ENCODE data around the gene CLGN. TPM values are rescaled to one million over a fixed set of nuclear protein-coding genes. Genes with fewer than 3 reads are reported as not detected.
"Not testable (repeated sequence)": the region's sequence is repeated elsewhere in the genome, so short reads cannot be mapped to it uniquely, and the experiment has no call there.

CLGN gene
- total and polyA plus RNA-seq, 10 of the 15 experiments (the other 5 are each of a cell fraction or from before 2014, with no cell fraction given): 0.11 to 1.0 (median 0.62) TPM

DNA sequence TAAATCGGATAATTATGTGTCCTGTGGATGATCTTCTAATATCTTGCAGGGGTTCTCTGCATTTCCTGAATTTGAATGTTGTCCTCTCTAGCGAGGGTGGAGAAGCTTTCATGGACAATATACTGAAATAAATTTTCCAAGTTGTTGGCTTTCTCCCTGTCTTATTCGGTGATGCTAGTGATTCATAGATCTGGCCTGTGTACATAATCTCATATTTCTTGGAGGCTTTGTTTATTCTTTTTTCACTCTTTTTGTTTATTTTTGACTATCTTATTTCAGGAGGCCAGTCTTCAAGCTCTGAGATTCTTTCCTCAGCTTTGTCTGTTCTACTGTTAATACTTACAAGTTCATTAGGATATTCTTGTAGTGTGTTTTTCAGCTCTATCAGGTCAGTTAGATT lies 20.7 kb upstream of the CLGN start:
- no peak overlapping the region for H3K27ac ChIP-seq (ENCODE audit: control insufficient read depth, insufficient read depth)
- no peak overlapping the region for H3K4me3 ChIP-seq
- no peaks in the 10 kb centered on the region for H3K79me2 ChIP-seq (ENCODE audit: control insufficient read depth, insufficient read depth, low read length)
- H3K36me3 ChIP-seq (ENCODE audit: control insufficient read depth in 2 of 2, insufficient read depth in 2 of 2, low read length in 1 of 2): no peaks in the 10 kb centered on the region
- no peaks in the 10 kb centered on the region for H4K20me1 ChIP-seq (ENCODE audit: control insufficient read depth, insufficient read depth)
- FAIRE-seq: no peak
- H2AFZ ChIP-seq (ENCODE audit: control insufficient read depth, low read depth, low read length): no peak overlapping the region
- ATAC-seq: no peak
- no peaks in the 10 kb centered on the region for H3K9me3 ChIP-seq (replicated peaks; ENCODE audit: control insufficient read depth, insufficient read depth, low read length)
- no TSS peak for BruUV-seq (replicated peaks)
- ChIA-PET POLR2A (no interaction called here), RAD21 (ENCODE audit: unreplicated experiment) (no interaction called here), CTCF (interaction anchor here (1.3 kb wide), 1 partner anchor 10 kb away, joined by 4 read pairs; no protein-coding TSS in a partner anchor), SMC1A (ENCODE audit: uncharacterized antibody, unreplicated experiment) (no interaction called here)
- H3K27me3 ChIP-seq (replicated peaks in 1 of 2; ENCODE audit: control insufficient read depth in 2 of 2, insufficient read depth in 2 of 2, low read length in 1 of 2): no peaks in the 10 kb centered on the region; a peak in 2 of 4 replicates
- H3K4me2 ChIP-seq (ENCODE audit: control insufficient read depth, insufficient read depth): no peak overlapping the region
- intact Hi-C loops (cut with micrococcal nuclease; ENCODE audit: unreplicated experiment) (no loop called here), in situ Hi-C loops (cut with MboI) (no loop called here)
- 33% methylated on average over 3 of the region's 3 CpGs for WGBS (ENCODE audit: insufficient coverage, insufficient replicate concordance, low lambda C conversion rate, missing lambda C conversion rate)
- no peak for DNase-seq (ENCODE audit: low read depth, low spot score)
- TF ChIP-seq TCF7 (IDR thresholded peaks at IDR 0.05; ENCODE audit: borderline replicate concordance): no peak
- no peak for TF ChIP-seq PKNOX1 (IDR thresholded peaks at IDR 0.05)
- no peak for TF ChIP-seq MYB (IDR thresholded peaks at IDR 0.05; ENCODE audit: borderline replicate concordance, low read depth, low read length)
- TF ChIP-seq, protein P1, sequence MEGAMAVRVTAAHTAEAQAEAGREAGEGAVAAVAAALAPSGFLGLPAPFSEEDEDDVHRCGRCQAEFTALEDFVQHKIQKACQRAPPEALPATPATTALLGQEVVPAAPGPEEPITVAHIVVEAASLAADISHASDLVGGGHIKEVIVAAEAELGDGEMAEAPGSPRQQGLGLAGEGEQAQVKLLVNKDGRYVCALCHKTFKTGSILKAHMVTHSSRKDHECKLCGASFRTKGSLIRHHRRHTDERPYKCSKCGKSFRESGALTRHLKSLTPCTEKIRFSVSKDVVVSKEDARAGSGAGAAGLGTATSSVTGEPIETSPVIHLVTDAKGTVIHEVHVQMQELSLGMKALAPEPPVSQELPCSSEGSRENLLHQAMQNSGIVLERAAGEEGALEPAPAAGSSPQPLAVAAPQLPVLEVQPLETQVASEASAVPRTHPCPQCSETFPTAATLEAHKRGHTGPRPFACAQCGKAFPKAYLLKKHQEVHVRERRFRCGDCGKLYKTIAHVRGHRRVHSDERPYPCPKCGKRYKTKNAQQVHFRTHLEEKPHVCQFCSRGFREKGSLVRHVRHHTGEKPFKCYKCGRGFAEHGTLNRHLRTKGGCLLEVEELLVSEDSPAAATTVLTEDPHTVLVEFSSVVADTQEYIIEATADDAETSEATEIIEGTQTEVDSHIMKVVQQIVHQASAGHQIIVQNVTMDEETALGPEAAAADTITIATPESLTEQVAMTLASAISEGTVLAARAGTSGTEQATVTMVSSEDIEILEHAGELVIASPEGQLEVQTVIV (IDR thresholded peaks at IDR 0.05; ENCODE audit: borderline replicate concordance, partially characterized antibody): no peak
- TF ChIP-seq SKIL (IDR thresholded peaks at IDR 0.05; ENCODE audit: low read depth, poor library complexity, severe bottlenecking): no peak
- TF ChIP-seq RAD51 (IDR thresholded peaks at IDR 0.05): no peak
- no peak for TF ChIP-seq IRF5 (IDR thresholded peaks at IDR 0.05; ENCODE audit: borderline replicate concordance)
- H3K9ac ChIP-seq (ENCODE audit: control insufficient read depth, insufficient read depth, low read length): no peak overlapping the region
- H3K4me1 ChIP-seq (ENCODE audit: control insufficient read depth, insufficient read depth, low read length): no peaks in the 10 kb centered on the region

DNA sequence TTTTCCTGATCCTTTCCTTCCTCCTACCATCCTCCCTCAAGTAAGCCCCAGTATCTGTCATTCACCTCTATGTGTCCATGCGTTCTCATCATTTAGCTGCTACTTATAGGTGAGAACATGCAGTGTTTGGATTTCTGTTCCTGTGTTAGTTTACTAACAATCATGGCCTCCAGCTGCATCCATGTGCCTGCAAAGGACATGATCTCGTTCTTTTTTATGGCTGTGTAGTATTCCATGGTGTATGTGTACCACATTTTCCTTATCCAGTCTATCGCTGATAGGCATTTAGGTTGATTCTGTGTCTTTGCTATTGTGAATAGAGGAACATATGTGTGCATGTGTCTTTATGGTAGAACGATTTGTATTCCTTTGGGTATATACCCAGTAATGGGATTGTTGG lies 16.9 kb upstream of the CLGN start:
- not testable (repeated sequence) for ATAC-seq, FAIRE-seq

More for the DNA sequence above, 16.9 kb upstream of the CLGN start:
- intact Hi-C loops (cut with micrococcal nuclease; ENCODE audit: unreplicated experiment); H3K4me3 ChIP-seq; H3K9ac ChIP-seq (ENCODE audit: control insufficient read depth, insufficient read depth, low read length); H3K4me2 ChIP-seq (ENCODE audit: control insufficient read depth, insufficient read depth); H3K9me3 ChIP-seq (replicated peaks; ENCODE audit: control insufficient read depth, insufficient read depth, low read length); BruUV-seq (replicated peaks); H3K27ac ChIP-seq (ENCODE audit: control insufficient read depth, insufficient read depth); H3K79me2 ChIP-seq (ENCODE audit: control insufficient read depth, insufficient read depth, low read length); DNase-seq (ENCODE audit: low read depth, low spot score); H3K4me1 ChIP-seq (ENCODE audit: control insufficient read depth, insufficient read depth, low read length); SMC1A ChIA-PET (ENCODE audit: uncharacterized antibody, unreplicated experiment); H3K27me3 ChIP-seq (replicated peaks in 1 of 2; ENCODE audit: control insufficient read depth in 2 of 2, insufficient read depth in 2 of 2, low read length in 1 of 2); H2AFZ ChIP-seq (ENCODE audit: control insufficient read depth, low read depth, low read length); H4K20me1 ChIP-seq (ENCODE audit: control insufficient read depth, insufficient read depth); POLR2A ChIA-PET; H3K36me3 ChIP-seq (ENCODE audit: control insufficient read depth in 2 of 2, insufficient read depth in 2 of 2, low read length in 1 of 2); CTCF ChIA-PET; in situ Hi-C loops (cut with MboI); RAD21 ChIA-PET (ENCODE audit: unreplicated experiment): not testable (repeated sequence)
- WGBS (ENCODE audit: insufficient coverage, insufficient replicate concordance, low lambda C conversion rate, missing lambda C conversion rate): 43% methylated on average over 4 of the region's 4 CpGs
